ENCODE measurements around the gene CMTM7. TPM values are rescaled to one million over a fixed set of nuclear protein-coding genes. Genes with fewer than 3 reads are reported as not detected.

Gene CMTM7
- polyA plus RNA-seq, 1 donor, result 10.9 TPM

- H3K4me3 ChIP-seq (ENCODE audit: low read length), result no peak overlapping the region
- H3K36me3 ChIP-seq (ENCODE audit: control insufficient read depth, insufficient read depth, low read length), result no peaks in the 10 kb centered on the region
- 100% methylated on average over 4 of the region's 10 CpGs for WGBS (ENCODE audit: insufficient coverage, low lambda C conversion rate)
- H3K4me1 ChIP-seq (ENCODE audit: control insufficient read depth, insufficient read depth, low read length), result no peaks in the 10 kb centered on the region
- no peak overlapping the region for H3K27ac ChIP-seq (ENCODE audit: low read length)
- no peaks in the 10 kb centered on the region for H3K9me3 ChIP-seq (ENCODE audit: control insufficient read depth, low read depth, low read length)
- DNase-seq, result no peak
- H3K27me3 ChIP-seq (ENCODE audit: control insufficient read depth, insufficient read depth, low read length), result no peaks in the 10 kb centered on the region
Measured at GRCh38 chr3:32413845-32414521, 22.3 kb downstream of the CMTM7 start.

GRCh38 chr3:32414522-32415202, 23.0 kb downstream of the CMTM7 start:
- Histone ChIP-seq H3K9me3 (ENCODE audit: control insufficient read depth, low read depth, low read length) (no peaks in the 10 kb centered on the region), H3K27ac (ENCODE audit: low read length) (no peak overlapping the region), H3K36me3 (ENCODE audit: control insufficient read depth, insufficient read depth, low read length) (no peaks in the 10 kb centered on the region), H3K4me1 (ENCODE audit: control insufficient read depth, insufficient read depth, low read length) (no peaks in the 10 kb centered on the region), H3K4me3 (ENCODE audit: low read length) (no peak overlapping the region), H3K27me3 (ENCODE audit: control insufficient read depth, insufficient read depth, low read length) (no peaks in the 10 kb centered on the region)
- 94% methylated on average over 3 of the region's 6 CpGs for WGBS (ENCODE audit: insufficient coverage, low lambda C conversion rate)
- DNase-seq, result no peak

- H3K4me3 ChIP-seq (ENCODE audit: low read length), result no peak overlapping the region
- DNase-seq, result no peak
- H3K36me3 ChIP-seq (ENCODE audit: control insufficient read depth, insufficient read depth, low read length), result no peaks in the 10 kb centered on the region
- peaks cover 18% of the 10 kb centered on the region for H3K4me1 ChIP-seq (ENCODE audit: control insufficient read depth, insufficient read depth, low read length)
- H3K27ac ChIP-seq (ENCODE audit: low read length), result no peak overlapping the region
- no peaks in the 10 kb centered on the region for H3K9me3 ChIP-seq (ENCODE audit: control insufficient read depth, low read depth, low read length)
- no peaks in the 10 kb centered on the region for H3K27me3 ChIP-seq (ENCODE audit: control insufficient read depth, insufficient read depth, low read length)
- no CpG with 5 or more reads among the region's 2 CpGs for WGBS (ENCODE audit: insufficient coverage, low lambda C conversion rate)
Measured at GRCh38 chr3:32419742-32420125, 28.1 kb downstream of the CMTM7 start.

GRCh38 chr3:32420126-32421038, 28.7 kb downstream of the CMTM7 start:
- peak; percentile 23 to 46 for DNase-seq
- H3K4me3 ChIP-seq (ENCODE audit: low read length), result no peak overlapping the region
- H3K27ac ChIP-seq (ENCODE audit: low read length), result no peak overlapping the region
- H3K27me3 ChIP-seq (ENCODE audit: control insufficient read depth, insufficient read depth, low read length), result no peaks in the 10 kb centered on the region
- H3K4me1 ChIP-seq (ENCODE audit: control insufficient read depth, insufficient read depth, low read length), result peaks cover 18% of the 10 kb centered on the region
- no peaks in the 10 kb centered on the region for H3K9me3 ChIP-seq (ENCODE audit: control insufficient read depth, low read depth, low read length)
- no peaks in the 10 kb centered on the region for H3K36me3 ChIP-seq (ENCODE audit: control insufficient read depth, insufficient read depth, low read length)
- WGBS (ENCODE audit: insufficient coverage, low lambda C conversion rate), result no CpG with 5 or more reads among the region's 14 CpGs

- no peak for DNase-seq
- peaks cover 18% of the 10 kb centered on the region for H3K4me1 ChIP-seq (ENCODE audit: control insufficient read depth, insufficient read depth, low read length)
- WGBS (ENCODE audit: insufficient coverage, low lambda C conversion rate), result no CpG with 5 or more reads among the region's 3 CpGs
- no peaks in the 10 kb centered on the region for H3K27me3 ChIP-seq (ENCODE audit: control insufficient read depth, insufficient read depth, low read length)
- H3K27ac ChIP-seq (ENCODE audit: low read length), result no peak overlapping the region
- no peaks in the 10 kb centered on the region for H3K36me3 ChIP-seq (ENCODE audit: control insufficient read depth, insufficient read depth, low read length)
- H3K4me3 ChIP-seq (ENCODE audit: low read length), result no peak overlapping the region
- H3K9me3 ChIP-seq (ENCODE audit: control insufficient read depth, low read depth, low read length), result no peaks in the 10 kb centered on the region
Measured at GRCh38 chr3:32421185-32421584, 29.5 kb downstream of the CMTM7 start.

- WGBS (ENCODE audit: insufficient coverage, low lambda C conversion rate), result 65% methylated on average over 5 of the region's 10 CpGs
- Histone ChIP-seq H3K27me3 (ENCODE audit: control insufficient read depth, insufficient read depth, low read length) (no peaks in the 10 kb centered on the region), H3K9me3 (ENCODE audit: control insufficient read depth, low read depth, low read length) (no peaks in the 10 kb centered on the region), H3K27ac (ENCODE audit: low read length) (no peak overlapping the region), H3K36me3 (ENCODE audit: control insufficient read depth, insufficient read depth, low read length) (no peaks in the 10 kb centered on the region), H3K4me1 (ENCODE audit: control insufficient read depth, insufficient read depth, low read length) (peaks cover 18% of the 10 kb centered on the region), H3K4me3 (ENCODE audit: low read length) (no peak overlapping the region)
- DNase-seq, result peak in 1 of 2 donors; percentile 40
Measured at GRCh38 chr3:32421991-32422859, 30.6 kb downstream of the CMTM7 start.

- H3K9me3 ChIP-seq (ENCODE audit: control insufficient read depth, low read depth, low read length), result no peaks in the 10 kb centered on the region
- no peak overlapping the region for H3K27ac ChIP-seq (ENCODE audit: low read length)
- DNase-seq, result no peak
- H3K36me3 ChIP-seq (ENCODE audit: control insufficient read depth, insufficient read depth, low read length), result no peaks in the 10 kb centered on the region
- H3K4me1 ChIP-seq (ENCODE audit: control insufficient read depth, insufficient read depth, low read length), result peaks cover 18% of the 10 kb centered on the region
- H3K27me3 ChIP-seq (ENCODE audit: control insufficient read depth, insufficient read depth, low read length), result no peaks in the 10 kb centered on the region
- no CpG with 5 or more reads among the region's 2 CpGs for WGBS (ENCODE audit: insufficient coverage, low lambda C conversion rate)
- no peak overlapping the region for H3K4me3 ChIP-seq (ENCODE audit: low read length)
Measured at GRCh38 chr3:32422943-32423342, 31.3 kb downstream of the CMTM7 start.

- H3K36me3 ChIP-seq (ENCODE audit: control insufficient read depth, insufficient read depth, low read length), result no peaks in the 10 kb centered on the region
- no peak overlapping the region for H3K27ac ChIP-seq (ENCODE audit: low read length)
- DNase-seq, result no peak
- H3K4me3 ChIP-seq (ENCODE audit: low read length), result no peak overlapping the region
- no peaks in the 10 kb centered on the region for H3K9me3 ChIP-seq (ENCODE audit: control insufficient read depth, low read depth, low read length)
- H3K27me3 ChIP-seq (ENCODE audit: control insufficient read depth, insufficient read depth, low read length), result no peaks in the 10 kb centered on the region
- WGBS (ENCODE audit: insufficient coverage, low lambda C conversion rate), result no CpG with 5 or more reads among the region's 3 CpGs
- H3K4me1 ChIP-seq (ENCODE audit: control insufficient read depth, insufficient read depth, low read length), result peaks cover 18% of the 10 kb centered on the region
Measured at GRCh38 chr3:32423534-32423933, 31.9 kb downstream of the CMTM7 start.

GRCh38 chr3:32423956-32424557, 32.4 kb downstream of the CMTM7 start:
- H3K27me3 ChIP-seq (ENCODE audit: control insufficient read depth, insufficient read depth, low read length), result no peaks in the 10 kb centered on the region
- no peak overlapping the region for H3K4me3 ChIP-seq (ENCODE audit: low read length)
- no peak for DNase-seq
- H3K36me3 ChIP-seq (ENCODE audit: control insufficient read depth, insufficient read depth, low read length), result no peaks in the 10 kb centered on the region
- 100% methylated on average over 1 of the region's 12 CpGs for WGBS (ENCODE audit: insufficient coverage, low lambda C conversion rate)
- peaks cover 18% of the 10 kb centered on the region for H3K4me1 ChIP-seq (ENCODE audit: control insufficient read depth, insufficient read depth, low read length)
- no peaks in the 10 kb centered on the region for H3K9me3 ChIP-seq (ENCODE audit: control insufficient read depth, low read depth, low read length)
- no peak overlapping the region for H3K27ac ChIP-seq (ENCODE audit: low read length)

Data from large intestine (tissue), 3 donors.